ENCODE data around the gene TIMM21. TPM values are rescaled to one million over a fixed set of nuclear protein-coding genes. Genes with fewer than 3 reads are reported as not detected.

The TIMM21 gene
- total and polyA plus RNA-seq, 2 of the 13 experiments (the other 11 are each of a cell fraction or from before 2014, with no cell fraction given) = 29.6 to 62.3 TPM

GRCh38 chr18:74147779-74148542 is at the start of gene TIMM21, which contains the start of gene FBXO15 (continued):
- TF ChIP-seq, protein P1, sequence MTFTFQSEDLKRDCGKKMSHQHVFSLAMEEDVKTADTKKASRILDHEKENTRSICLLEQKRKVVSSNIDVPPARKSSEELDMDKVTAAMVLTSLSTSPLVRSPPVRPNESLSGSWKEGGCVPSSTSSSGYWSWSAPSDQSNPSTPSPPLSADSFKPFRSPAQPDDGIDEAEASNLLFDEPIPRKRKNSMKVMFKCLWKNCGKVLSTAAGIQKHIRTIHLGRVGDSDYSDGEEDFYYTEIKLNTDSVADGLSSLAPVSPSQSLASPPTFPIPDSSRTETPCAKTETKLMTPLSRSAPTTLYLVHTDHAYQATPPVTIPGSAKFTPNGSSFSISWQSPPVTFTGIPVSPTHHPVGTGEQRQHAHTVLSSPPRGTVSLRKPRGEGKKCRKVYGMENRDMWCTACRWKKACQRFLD (CRISPR knock-in tag; IDR thresholded peaks at IDR 0.05; ENCODE audit: borderline replicate concordance) = peak; percentile 77; the same call in 1 of the 2 replicates
- TF ChIP-seq ZNF367 (CRISPR knock-in tag; IDR thresholded peaks at IDR 0.05; ENCODE audit: borderline replicate concordance) (0 out of 2 replicates have a peak, but pooled peaks have one; percentile 72), KAT8 (CRISPR knock-in tag; IDR thresholded peaks at IDR 0.05) (peak; percentile 85), MIXL1 (CRISPR knock-in tag; IDR thresholded peaks at IDR 0.05) (0 out of 2 replicates have a peak, but pooled peaks have one; percentile 36), NKX3-1 (CRISPR knock-in tag; IDR thresholded peaks at IDR 0.05) (peak; percentile 97), RBM39 (IDR thresholded peaks at IDR 0.05; ENCODE audit: low read depth, low read length, poor library complexity, severe bottlenecking) (peak; percentile 38), ZNF670 (CRISPR knock-in tag; IDR thresholded peaks at IDR 0.05; ENCODE audit: borderline replicate concordance) (peak; percentile 78; the same call in 1 of the 2 replicates), ZNF224 (CRISPR knock-in tag; IDR thresholded peaks at IDR 0.05) (no peak), TBL1XR1 (IDR thresholded peaks at IDR 0.05; ENCODE audit: borderline replicate concordance, low read length, partially characterized antibody) (peak; percentile 71), NRL (CRISPR knock-in tag; IDR thresholded peaks at IDR 0.05; ENCODE audit: borderline replicate concordance) (peak; percentile 51; the same call in 1 of the 2 replicates), NFE2L2 (IDR thresholded peaks at IDR 0.05; ENCODE audit: low read length) (no peak), SP4 (CRISPR knock-in tag; IDR thresholded peaks at IDR 0.05) (no peak), NONO (IDR thresholded peaks at IDR 0.05) (no peak), NONO (CRISPR knock-in tag; conservative IDR thresholded peaks at IDR 0.05) (peak; percentile 47; the same call in 1 of the 2 replicates), SOX6 (IDR thresholded peaks at IDR 0.05) (no peak), SOX6 (CRISPR knock-in tag; IDR thresholded peaks at IDR 0.05) (peak; percentile 50), ZNF501 (CRISPR knock-in tag; IDR thresholded peaks at IDR 0.05) (peak; percentile 88; the same call in 1 of the 2 replicates), ZNF383 (CRISPR knock-in tag; IDR thresholded peaks at IDR 0.05; ENCODE audit: borderline replicate concordance) (no peak), ATF5 (CRISPR knock-in tag; IDR thresholded peaks at IDR 0.05; ENCODE audit: low read depth) (0 out of 2 replicates have a peak, but pooled peaks have one; percentile 38), ATF2 (CRISPR knock-in tag; IDR thresholded peaks at IDR 0.05) (peak; percentile 33; the same call in 1 of the 2 replicates), ZNF616 (CRISPR knock-in tag; IDR thresholded peaks at IDR 0.05; ENCODE audit: low read depth) (0 out of 2 replicates have a peak, but pooled peaks have one; percentile 64)
- TF ChIP-seq, protein P2, sequence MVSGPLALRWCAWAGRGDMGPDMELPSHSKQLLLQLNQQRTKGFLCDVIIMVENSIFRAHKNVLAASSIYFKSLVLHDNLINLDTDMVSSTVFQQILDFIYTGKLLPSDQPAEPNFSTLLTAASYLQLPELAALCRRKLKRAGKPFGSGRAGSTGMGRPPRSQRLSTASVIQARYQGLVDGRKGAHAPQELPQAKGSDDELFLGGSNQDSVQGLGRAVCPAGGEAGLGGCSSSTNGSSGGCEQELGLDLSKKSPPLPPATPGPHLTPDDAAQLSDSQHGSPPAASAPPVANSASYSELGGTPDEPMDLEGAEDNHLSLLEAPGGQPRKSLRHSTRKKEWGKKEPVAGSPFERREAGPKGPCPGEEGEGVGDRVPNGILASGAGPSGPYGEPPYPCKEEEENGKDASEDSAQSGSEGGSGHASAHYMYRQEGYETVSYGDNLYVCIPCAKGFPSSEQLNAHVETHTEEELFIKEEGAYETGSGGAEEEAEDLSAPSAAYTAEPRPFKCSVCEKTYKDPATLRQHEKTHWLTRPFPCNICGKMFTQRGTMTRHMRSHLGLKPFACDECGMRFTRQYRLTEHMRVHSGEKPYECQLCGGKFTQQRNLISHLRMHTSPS (CRISPR knock-in tag; IDR thresholded peaks at IDR 0.05; ENCODE audit: low read depth) = 0 out of 2 replicates have a peak, but pooled peaks have one; percentile 44
- TF ChIP-seq, protein P3, sequence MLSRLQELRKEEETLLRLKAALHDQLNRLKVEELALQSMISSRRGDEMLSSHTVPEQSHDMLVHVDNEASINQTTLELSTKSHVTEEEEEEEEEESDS (CRISPR knock-in tag; IDR thresholded peaks at IDR 0.05; ENCODE audit: borderline replicate concordance) = 0 out of 2 replicates have a peak, but pooled peaks have one; percentile 17
- TF ChIP-seq, protein P4, sequence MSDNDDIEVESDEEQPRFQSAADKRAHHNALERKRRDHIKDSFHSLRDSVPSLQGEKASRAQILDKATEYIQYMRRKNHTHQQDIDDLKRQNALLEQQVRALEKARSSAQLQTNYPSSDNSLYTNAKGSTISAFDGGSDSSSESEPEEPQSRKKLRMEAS (IDR thresholded peaks at IDR 0.05) = peak; percentile 93

All from HepG2 (cell line).